Measurements from ENCODE around the gene MECR. TPM values are rescaled to one million over a fixed set of nuclear protein-coding genes. Genes with fewer than 3 reads are reported as not detected.

The MECR gene, protein sequence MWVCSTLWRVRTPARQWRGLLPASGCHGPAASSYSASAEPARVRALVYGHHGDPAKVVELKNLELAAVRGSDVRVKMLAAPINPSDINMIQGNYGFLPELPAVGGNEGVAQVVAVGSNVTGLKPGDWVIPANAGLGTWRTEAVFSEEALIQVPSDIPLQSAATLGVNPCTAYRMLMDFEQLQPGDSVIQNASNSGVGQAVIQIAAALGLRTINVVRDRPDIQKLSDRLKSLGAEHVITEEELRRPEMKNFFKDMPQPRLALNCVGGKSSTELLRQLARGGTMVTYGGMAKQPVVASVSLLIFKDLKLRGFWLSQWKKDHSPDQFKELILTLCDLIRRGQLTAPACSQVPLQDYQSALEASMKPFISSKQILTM
- 20.2 and 32.6 TPM in 2 replicates for polyA plus RNA-seq (2014; cell fraction: cytosol; rRNA removed)
- polyA plus RNA-seq (2014; cell fraction: nucleus; rRNA removed) = 19.5 and 31.2 TPM in 2 replicates

DNA sequence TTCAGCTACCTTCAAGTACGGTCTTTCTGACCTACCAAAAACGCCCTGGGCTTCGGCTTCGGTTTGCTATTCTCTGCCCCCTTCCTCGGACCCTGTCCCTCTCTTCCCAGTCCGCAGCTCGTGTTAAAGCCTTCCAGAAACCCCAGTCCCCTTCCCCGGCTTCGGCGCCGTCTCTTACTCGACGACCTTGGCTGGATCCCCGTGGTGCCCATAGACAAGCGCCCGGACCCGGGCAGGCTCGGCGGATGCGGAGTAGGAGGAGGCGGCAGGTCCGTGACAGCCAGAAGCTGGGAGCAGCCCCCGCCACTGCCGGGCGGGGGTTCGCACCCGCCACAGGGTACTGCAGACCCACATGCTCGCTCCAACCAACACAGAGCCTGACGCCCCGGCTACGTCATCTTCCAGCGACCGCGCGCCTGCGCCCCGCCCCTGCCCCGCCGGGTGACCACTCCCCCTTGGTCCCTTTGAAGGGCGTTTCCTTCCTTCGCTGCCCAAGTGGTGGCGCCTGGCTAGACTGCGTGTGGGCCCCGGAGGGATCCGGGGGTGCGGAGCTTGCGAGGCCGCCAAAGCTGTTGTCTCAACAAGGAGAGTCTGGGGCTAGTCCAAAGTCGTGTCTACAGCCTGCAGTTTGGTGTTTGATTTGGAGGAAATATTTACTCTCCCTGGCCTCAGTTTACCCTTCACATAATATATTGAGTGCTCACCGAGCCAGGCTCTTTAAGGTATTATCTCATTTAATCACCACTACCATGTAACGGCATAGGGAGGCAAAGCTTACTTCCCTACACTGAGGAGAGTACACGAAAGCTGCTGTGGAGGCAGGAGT is at the start of gene MECR:
MECR (minus strand) TSS at position 382 of the 826 bp plus-strand sequence; CDS start at position 354, 28 bp downstream.
- DNase-seq (ENCODE audit: low spot score) = peak; percentile 87

DNA sequence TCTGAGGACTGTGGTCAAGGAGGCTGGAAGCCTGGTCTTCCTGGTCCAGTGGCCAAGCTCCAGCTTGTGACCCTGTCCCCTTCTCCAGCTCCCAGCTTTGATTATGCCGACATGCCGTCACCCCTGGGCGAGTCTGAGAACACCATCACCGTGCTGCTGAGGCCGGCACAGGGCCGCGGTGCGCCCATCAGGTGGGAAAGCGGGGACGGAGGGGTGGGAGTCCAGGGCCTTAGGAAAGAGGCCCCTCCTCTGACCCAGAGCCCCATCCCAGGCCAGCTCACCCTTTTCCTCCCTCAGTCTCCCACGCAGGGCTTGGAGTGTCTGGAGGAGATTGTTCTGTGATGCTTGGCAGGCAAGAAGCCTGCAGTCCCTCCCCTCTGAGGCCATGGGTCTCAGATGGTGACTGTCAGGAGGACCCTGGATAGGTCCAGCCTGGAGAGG is 49.2 kb upstream of the MECR start:
- DNase-seq (ENCODE audit: low spot score) = no peak

DNA sequence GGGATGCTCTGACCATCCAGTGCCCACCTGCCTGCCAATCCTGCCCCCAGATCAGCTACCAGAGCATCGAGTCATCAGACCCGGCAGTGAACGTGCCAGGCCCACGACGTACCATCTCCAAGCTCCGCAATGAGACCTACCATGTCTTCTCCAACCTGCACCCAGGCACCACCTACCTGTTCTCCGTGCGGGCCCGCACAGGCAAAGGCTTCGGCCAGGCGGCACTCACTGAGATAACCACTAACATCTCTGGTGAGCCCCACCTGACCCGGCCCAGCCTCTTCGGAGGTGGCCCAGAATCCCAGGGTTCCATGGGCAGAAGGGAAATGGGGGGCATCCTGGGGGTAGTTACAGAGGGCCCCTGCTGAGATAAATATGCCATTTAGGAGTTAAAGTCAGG is 48.7 kb upstream of the MECR start:
- no peak for DNase-seq (ENCODE audit: low spot score)

DNA sequence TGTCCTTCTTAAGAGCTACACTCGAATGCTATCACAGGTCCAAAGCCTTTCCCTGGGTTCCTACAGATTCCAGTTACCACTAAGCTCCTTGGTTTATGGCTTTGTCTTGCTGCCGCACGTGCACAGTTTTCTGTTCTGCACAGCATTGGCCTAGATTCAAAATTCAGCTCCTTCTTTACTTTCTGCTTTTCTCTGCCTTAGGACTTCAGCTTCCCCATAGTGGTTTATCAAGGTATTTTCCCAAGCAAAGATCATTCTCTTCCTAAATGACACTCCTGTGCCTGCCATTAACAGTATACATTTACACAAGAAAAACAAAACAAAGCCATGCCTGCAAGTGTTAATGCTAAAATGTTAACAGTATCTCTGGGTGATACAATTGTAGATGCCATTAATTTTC is 47.4 kb upstream of the MECR start:
- no peak for DNase-seq (ENCODE audit: low spot score)

DNA sequence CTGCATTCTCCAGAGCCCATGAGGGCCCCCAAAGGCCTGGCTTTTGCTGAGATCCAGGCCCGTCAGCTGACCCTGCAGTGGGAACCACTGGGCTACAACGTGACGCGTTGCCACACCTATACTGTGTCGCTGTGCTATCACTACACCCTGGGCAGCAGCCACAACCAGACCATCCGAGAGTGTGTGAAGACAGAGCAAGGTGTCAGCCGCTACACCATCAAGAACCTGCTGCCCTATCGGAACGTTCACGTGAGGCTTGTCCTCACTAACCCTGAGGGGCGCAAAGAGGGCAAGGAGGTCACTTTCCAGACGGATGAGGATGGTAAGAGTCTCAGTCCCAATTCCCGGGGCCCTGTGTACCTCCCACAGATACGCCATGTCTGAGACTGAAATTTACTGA is 44.7 kb upstream of the MECR start:
- DNase-seq (ENCODE audit: low spot score) = no peak

DNA sequence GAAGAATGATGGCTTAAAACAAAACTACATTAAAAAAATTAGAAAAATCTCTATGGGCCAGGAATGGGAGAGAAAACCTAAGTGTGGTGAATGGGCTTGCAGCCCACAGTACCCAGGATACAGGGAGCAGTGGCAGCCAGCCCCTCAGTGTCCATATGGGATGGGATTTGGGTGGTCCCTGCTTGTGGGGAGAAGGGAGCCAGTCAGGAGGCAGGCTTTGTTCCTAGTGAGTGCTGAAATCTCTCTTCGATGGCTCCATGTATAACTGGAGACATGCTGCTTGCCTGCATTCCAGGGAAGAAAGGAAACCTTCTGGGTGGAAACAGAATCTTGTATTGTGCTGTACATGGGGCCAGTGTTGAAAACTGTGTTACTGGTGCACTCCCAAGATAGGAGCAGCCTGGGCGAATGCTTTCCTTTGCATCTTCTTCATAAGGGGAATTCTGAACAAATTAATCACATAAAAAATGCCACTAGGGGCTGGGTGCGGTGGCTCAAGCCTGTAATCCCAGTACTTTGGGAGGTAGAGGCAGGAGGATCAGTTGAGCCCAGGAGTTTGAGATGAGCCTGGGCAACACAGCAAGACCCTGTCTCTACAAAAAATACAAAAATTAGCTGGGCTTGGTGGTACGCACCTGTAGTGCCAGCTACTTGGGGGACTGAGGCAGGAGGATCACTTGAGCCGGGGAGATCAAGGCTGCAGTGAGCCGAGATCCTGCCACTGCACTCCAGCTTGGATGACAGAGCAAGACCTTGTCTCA is 41.6 kb upstream of the MECR start:
- no peak for DNase-seq (ENCODE audit: low spot score)

DNA sequence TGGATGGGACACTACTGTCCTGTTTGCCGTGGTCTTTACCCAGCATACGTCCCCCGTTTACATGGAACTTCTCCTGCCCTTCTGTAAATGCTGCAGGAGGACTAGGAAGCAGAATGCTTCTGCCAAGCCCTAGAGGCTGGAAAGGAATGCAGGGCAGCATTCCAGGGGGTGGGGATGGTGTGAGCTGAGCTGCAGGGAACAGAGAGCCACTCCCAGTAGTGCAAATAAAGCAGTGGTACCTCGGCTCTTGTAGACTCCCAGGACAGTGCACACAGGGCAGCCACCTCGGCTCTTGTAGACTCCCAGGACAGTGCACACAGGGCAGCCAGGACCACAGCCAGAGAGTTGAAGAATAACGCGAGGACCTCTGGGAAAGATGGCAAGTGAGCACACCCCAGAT is 41.0 kb upstream of the MECR start:
- DNase-seq (ENCODE audit: low spot score) = no peak

DNA sequence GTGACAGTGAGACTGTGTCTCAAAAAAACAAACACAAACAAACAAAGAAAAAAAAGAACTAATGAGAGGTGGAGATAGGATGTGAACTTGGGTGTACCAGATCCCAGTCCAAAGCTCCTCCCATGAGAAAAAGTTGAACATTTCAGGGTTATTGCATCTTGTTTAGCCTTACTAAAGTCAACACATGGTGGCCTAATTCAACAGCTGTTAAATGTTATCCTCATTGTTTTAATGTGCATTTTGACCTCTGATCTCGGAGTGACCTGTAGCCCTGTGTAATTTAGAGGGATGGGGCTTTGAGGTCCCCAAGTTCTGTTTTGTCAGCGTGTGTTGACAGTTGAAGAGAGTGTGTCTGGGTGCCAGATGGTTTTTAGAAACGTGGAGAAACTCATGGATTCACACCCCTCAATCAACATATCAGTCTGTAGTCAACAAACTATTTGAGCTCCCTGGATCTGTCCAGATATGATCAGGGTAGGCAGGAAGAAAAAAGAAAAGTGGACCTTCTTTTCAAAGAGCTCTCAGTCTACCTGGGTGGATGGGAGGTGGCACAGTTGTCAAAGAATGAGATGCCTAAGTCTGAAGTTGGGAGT is 40.3 kb upstream of the MECR start:
- no peak for DNase-seq (ENCODE audit: low spot score)

DNA sequence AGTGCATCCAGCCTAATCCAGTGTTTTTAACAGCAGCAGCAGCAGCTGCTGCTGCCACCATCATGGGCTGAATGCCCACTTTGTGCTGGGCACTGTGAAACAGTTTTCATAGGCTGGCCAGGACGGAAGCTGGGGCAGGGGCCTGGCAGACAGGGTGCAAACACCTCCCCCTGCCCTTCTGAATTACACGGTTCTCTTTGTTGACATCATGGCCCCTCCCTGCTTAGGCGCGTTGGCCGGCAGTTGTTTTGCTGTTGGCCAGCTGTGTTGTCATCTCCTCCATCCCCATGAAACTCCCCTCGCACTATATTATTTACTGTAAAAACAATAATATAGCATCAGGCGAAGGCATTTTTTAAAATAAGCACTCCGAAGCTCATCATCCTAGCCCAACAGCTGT is 38.6 kb upstream of the MECR start:
- no peak for DNase-seq (ENCODE audit: low spot score)

DNA sequence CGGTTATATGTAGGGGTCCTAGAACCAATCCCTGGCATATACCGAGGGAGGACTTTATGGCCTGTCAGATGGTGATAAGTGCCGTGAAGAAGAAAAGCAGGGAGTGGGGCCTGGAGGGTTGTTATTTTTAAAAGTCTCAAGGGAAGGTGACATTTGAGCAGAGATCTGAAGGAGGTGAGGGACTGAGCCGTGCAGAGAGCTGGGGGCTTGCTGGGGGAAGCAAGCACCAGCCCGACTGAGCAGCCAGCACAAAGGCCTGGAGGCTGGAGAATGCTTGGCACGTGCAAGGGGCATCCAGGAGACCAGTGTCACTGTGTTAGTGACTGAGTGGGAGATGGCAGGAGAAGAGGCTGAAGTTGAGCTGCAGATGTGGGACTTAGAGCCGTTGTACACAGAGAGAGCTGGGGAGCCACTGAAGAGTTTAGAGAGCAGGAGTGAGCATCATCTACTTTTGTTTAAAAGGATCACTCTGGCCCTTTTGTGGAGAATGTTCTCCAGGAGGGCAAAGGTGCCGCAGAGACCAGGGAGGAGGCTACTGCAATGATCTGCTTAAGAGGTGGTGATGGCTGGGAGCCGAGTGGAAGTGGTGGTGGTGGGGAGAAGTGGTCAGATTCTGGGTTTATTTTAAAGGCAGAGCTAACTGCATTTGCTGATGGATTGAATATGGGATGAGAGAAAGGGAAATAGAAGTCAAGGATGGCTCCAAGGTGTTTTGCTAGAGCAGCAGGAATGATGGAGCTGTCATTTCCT is 36.8 kb upstream of the MECR start:
- no peak for DNase-seq (ENCODE audit: low spot score)

DNA sequence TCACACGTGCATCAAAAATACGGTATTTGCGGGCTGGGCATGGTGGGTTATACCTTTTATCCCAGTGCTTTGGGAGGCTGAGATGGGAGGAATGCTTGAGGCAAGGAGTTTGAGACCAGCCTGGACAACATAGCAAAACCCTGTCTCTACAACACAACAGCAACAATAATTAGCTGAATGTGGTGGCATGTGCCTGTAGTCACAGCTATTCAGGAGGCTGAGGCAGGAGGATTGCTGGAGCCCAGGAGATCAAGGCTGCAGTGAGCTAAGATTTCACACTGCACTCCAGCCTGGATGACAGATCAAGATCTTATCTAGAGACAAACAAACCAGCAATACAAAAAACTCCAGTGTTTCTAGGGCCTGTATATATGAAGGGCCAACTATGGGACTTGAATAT is 36.2 kb upstream of the MECR start:
- DNase-seq (ENCODE audit: low spot score) = no peak

DNA sequence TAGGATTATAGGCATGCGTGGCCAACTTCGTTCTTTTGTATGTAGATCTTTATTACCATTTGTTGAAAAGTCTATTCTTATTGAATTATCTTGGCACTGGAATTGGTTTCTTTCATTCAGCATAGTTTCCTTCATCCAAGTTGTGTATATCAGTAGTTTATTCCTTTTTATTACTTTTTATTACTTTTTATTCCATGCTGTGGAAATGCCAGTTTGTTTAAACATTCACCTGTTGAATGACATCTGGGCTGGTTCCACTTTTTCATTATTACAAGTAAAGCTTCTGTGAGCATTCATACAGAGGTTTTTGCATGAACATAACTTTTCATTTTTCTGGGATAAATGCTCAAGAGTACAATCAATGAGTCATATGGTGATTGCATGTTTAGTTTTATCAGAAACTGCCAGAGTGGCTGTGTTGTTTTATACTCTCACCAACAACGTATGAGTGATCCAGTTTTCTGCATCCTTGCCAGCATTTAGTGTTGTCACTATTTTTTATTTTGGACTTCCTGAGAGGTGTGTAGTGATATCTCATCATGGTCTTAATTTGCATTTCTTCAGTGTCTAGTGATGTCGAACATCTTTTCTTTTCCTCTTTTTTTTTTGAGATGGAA is 34.1 kb upstream of the MECR start:
- no peak for DNase-seq (ENCODE audit: low spot score)

DNA sequence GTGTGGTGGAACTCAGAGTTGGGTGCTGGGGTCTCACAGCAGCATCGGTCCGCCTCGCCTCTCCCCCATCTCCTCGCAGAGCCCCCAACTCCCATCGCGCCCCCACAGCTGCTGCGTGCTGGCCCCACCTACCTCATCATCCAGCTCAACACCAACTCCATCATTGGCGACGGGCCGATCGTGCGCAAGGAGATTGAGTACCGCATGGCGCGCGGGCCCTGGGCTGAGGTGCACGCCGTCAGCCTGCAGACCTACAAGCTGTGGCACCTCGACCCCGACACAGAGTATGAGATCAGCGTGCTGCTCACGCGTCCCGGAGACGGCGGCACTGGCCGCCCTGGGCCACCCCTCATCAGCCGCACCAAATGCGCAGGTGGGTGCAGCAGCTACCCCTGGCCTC is 29.8 kb upstream of the MECR start:
- no peak for DNase-seq (ENCODE audit: low spot score)

DNA sequence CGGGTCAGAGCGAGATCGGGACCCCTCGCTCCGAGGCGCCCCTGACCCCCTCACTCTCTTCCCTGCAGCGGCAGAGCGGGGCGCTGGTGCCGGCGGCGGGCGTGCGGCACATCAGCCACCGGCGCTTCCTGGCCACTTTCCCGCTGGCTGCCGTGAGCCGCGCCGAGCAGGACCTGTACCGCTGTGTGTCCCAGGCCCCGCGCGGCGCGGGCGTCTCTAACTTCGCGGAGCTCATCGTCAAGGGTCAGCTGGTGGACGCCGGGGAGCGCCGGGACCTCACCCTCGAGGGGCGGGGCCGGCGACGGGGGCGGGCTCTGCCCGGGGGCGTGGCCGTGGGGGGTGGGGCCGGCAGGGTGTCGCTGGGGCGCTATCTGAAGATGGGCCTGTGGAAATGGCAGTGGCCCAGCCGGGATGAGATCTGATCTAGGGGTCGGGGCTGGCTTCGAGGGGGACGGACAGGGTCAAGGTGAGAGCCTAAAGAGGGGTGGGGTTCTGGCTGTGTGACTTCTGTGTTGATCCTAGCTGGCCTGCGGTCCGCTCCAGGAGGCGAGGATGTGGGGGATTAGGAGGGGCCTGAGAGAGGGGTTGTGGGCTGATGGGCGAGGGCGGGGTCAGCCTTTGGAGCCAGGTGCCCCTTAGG is 29.2 kb upstream of the MECR start:
- no peak for DNase-seq (ENCODE audit: low spot score)

DNA sequence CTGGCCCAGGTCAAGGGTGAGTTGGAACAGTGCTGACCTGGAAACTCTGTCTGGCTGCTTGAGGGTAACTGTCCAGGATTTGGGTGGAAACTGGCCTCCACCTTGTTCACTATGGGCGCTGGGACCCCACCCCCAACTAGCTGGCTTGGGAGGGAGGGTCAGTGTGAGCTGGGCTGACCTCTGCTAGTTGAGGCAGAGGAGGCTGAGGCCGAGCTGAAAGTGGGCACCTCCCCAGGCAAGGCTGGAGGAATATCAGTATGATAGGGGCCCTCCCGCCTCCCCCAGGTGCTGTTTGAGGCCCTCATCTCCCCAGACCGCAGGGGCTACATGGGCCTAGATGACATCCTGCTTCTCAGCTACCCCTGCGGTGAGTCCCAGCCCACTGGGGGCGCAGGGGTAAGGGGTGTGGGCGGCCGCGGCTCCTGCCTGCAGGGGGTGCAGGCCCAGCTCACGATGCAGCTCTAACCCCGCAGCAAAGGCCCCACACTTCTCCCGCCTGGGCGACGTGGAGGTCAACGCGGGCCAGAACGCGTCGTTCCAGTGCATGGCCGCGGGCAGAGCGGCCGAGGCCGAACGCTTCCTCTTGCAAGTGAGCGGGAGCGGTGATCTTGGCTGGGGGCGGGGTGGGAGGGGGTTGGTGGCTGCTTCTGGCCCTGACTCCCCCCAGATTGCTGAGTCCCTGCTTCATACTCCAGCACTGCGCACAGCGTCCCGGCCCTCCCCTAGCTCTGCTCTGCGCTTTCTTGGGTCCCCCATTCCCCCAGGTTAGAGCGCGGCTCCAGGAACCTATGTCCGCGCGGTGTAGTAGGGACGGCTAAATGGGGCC is 28.5 kb upstream of the MECR start:
- no peak for DNase-seq (ENCODE audit: low spot score)

DNA sequence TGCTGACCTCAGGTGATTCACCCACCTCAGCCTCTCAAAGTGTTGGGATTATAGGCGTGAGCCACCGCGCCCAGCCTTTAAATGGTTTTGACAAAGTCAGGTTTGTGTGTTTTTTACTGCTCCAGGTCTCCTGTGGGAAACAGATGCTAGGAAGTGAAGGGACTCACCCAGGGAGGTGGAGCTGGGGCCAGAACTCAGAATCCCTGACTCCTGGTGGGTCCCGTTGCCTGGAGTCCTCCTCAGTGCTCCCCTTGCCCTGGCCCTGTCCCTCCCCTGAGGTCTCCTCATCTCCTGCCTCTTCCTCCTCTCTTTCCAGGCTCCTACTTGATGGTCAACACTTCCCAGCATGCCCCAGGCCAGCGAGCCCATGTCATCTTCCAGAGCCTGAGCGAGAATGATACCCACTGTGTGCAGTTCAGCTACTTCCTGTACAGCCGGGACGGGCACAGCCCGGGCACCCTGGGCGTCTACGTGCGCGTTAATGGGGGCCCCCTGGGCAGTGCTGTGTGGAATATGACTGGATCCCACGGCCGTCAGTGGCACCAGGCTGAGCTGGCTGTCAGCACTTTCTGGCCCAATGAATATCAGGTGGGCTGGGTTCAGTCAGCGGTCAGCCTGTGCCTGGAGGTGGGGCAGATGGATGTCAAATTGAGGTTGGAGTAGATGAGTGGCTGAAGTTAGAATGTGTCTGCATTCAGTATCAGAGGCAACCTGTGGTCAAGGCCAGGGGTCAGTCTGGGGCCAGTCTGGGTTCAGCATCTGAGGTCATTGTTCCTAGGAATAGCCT is 27.6 kb upstream of the MECR start:
- no peak for DNase-seq (ENCODE audit: low spot score)

DNA sequence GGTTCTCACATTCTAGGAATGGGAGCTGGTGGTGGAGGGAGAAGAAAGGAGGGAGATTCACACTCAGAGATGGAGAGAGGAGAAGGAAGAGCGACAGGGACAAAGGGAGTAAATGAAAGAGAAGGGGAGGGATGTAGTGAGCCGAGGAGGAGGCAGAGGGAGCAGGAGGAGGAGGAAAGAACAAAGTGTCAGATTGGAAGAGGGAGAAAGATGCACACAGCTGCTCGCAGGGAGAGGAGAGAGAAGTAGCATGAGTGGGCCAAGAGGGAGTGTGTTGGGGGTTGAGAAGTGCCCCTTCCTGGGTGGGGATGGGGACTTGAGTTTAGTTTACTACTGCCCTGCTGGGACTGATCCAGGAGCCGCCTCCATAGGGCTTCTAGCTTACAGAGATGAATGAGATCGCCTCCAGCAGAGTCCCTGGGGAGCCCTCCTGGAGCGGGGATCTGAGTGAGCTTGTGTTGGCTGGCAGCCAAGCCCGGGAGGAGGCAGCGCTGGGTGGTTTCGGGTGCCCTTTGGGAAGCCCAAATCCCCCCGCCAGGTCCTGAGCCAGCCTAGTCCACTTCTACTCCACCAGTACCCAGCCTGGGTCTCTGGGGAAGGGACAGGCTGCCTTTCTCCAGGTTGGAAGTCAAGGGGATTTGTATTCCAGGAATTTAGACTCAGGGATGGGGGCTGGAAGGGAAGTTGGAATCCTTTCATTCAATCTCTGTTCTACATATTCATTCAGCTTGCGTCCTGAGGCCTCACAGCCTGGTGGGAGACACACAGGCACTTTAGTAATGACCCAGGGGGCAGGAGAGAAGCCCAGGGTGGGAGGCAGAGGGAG is 26.5 kb upstream of the MECR start:
- DNase-seq (ENCODE audit: low spot score) = peak; percentile 60
